Purkinje cell (primary cell): ENCODE results near the gene CBX5. TPM values are rescaled to one million over a fixed set of nuclear protein-coding genes. Genes with fewer than 3 reads are reported as not detected.

Experiments used
- polyA plus RNA-seq: library from polyadenylated mRNA; unstranded; fragments of >200 nt; fragmentation: Nextera tagmentation; gene quantifications from 2 replicates; pipeline ENCODE4 v1.2.1, GENCODE V29; 2014

Gene CBX5
- 43.9 and 51.9 TPM in 2 replicates for polyA plus RNA-seq

GRCh38 chr12:54279632-54280467 lies at the start of gene CBX5:
Gene CBX5 (minus strand): TSS chr12:54280122. CDS start chr12:54257650, 22,472 bp downstream.

GRCh38 chr12:54324617-54325441 lies 44.9 kb upstream of the CBX5 start, which contains the start of gene COPZ1:
Gene COPZ1 (plus strand): TSS chr12:54325131. CDS start chr12:54325164, 33 bp downstream.

GRCh38 chr12:54300732-54301427 lies 21.0 kb upstream of the CBX5 start, which contains the start of gene NFE2:
Gene NFE2 (minus strand): TSS chr12:54301015. CDS start chr12:54295248, 5,767 bp downstream.

GRCh38 chr12:54280468-54281260 lies 742 bp upstream of the CBX5 start, which contains the start of gene HNRNPA1:
Gene HNRNPA1 (plus strand): TSS chr12:54280726. CDS start chr12:54280808, 82 bp downstream.

Other genes with a start within 250 kb of the CBX5 start
- gene HOXC5, start 247.1 kb downstream of the CBX5 start, polyA plus RNA-seq: not detected in 2 replicates
- not detected in 2 replicates for gene HOXC4, start 226.3 kb downstream of the CBX5 start, polyA plus RNA-seq
- gene SMUG1, start 91.1 kb downstream of the CBX5 start, polyA plus RNA-seq: 14.4 and 18.8 TPM in 2 replicates
- gene HNRNPA1, start 604 bp upstream of the CBX5 start, polyA plus RNA-seq: 138 and 186 TPM in 2 replicates
- not detected in 2 replicates for gene NFE2, start 20.9 kb upstream of the CBX5 start, polyA plus RNA-seq
- gene COPZ1, start 45.0 kb upstream of the CBX5 start, polyA plus RNA-seq: 191 and 243 TPM in 2 replicates
- gene GPR84, start 84.4 kb upstream of the CBX5 start, polyA plus RNA-seq: not detected in 2 replicates
- 6.1 and 12.1 TPM in 2 replicates for gene ZNF385A, start 104.6 kb upstream of the CBX5 start, polyA plus RNA-seq
- 1.4 and 3.8 TPM in 2 replicates for gene ITGA5, start 139.1 kb upstream of the CBX5 start, polyA plus RNA-seq
- 0.73 and 0.91 TPM in 2 replicates for gene GTSF1, start 193.5 kb upstream of the CBX5 start, polyA plus RNA-seq
- 0.47 and 3.5 TPM in 2 replicates for gene NCKAP1L, start 217.6 kb upstream of the CBX5 start, polyA plus RNA-seq